NK-92 treated with Interleukin-12 subunit alpha and Interleukin-12 subunit beta, amount 100 ng/mL, for 24 hours (cell line): ENCODE measurements around the gene ABCA3.

Experiments used
- DNase-seq: peaks from one replicate; lab custom pipeline; 2025; lab: John Stamatoyannopoulos, UW

ABCA3 gene

GRCh38 chr16:2233872-2234812 is 106.4 kb downstream of the ABCA3 start:
- no peak for DNase-seq

GRCh38 chr16:2233046-2233775 is 107.3 kb downstream of the ABCA3 start:
- DNase-seq = no peak

- no peak for DNase-seq
These were observed 108.2 kb downstream of the ABCA3 start for GRCh38 chr16:2232094-2232990.

- no peak for DNase-seq
These were observed 109.3 kb downstream of the ABCA3 start for GRCh38 chr16:2231016-2231931.

GRCh38 chr16:2230376-2230775 is 110.2 kb downstream of the ABCA3 start:
- no peak for DNase-seq

- DNase-seq = no peak
These were observed 110.8 kb downstream of the ABCA3 start for GRCh38 chr16:2229632-2230250.

- DNase-seq = no peak
These were observed 111.4 kb downstream of the ABCA3 start for GRCh38 chr16:2229091-2229490.

GRCh38 chr16:2228161-2228824 is 112.2 kb downstream of the ABCA3 start:
- no peak for DNase-seq

- no peak for DNase-seq
These were observed 113.6 kb downstream of the ABCA3 start for GRCh38 chr16:2226918-2227317.

GRCh38 chr16:2226245-2226793 is 114.2 kb downstream of the ABCA3 start:
- no peak for DNase-seq
